ENCODE results near the gene PET117.
"Not testable (repeated sequence)": the region's sequence is repeated elsewhere in the genome, so short reads cannot be mapped to it uniquely, and the experiment has no call there.

PET117 gene, protein sequence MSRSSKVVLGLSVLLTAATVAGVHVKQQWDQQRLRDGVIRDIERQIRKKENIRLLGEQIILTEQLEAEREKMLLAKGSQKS

DNA sequence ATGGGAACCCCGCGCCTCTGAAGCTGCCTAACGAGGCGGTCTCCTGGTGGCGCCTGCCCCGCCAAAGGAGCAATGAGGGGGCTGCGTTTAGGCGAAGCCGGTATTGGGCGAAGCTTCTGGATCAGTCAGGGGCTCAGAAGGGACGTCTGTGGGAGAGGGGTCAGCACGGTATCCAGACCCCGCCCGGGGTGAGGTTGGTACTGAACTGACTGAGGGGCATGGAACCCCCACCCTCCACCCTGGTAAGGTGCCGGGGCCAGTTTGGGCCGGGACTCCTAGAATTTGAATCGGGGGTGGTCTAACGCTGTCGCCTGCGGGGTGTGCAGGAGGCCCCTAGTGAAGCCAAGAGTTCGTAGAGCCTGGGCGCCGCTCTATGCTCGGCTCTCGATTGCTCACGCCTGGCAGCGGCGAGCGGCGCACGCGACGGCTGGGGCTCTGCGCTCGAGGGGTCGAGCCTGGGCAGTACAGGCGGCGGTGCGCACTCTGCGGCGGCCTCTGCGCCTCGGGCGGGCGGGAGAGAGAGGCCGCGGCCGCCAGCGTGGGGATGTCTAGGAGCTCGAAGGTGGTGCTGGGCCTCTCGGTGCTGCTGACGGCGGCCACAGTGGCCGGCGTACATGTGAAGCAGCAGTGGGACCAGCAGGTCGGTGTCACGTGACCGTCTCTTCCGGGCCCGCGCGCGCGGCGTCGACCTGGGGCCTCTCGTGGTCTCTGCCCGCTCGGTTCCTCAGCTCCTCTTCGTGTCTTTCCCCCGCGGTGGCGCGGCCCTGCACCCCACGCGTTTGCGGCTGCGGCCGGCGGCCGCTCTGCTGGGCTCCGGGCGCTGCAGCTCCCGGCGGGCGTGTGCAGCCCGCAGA, at the start of gene PET117, which contains the start of gene KAT14:
Gene PET117, plus strand, starts transcription at position 452 of the 854 bp plus-strand sequence. Its CDS starts 93 bp downstream, at position 545.
Gene KAT14, plus strand, starts transcription at position 452 of the 854 bp plus-strand sequence. CDS start 4,798 bp downstream, outside the sequence.
- H3K9me3 ChIP-seq (ENCODE audit: control insufficient read depth, insufficient read depth, low read length) = no peaks in the 10 kb centered on the region
- peaks cover 2% of the 10 kb centered on the region; the same call in 1 of the 2 replicates for H3K36me3 ChIP-seq (ENCODE audit: control insufficient read depth, insufficient read depth, low read length)
- H3K27ac ChIP-seq (ENCODE audit: low read length) = no peak within 1 kb of the TSS
- WGBS (ENCODE audit: insufficient coverage, insufficient read length) = no CpG with 5 or more reads among the region's 87 CpGs
- H3K27me3 ChIP-seq (ENCODE audit: control insufficient read depth, insufficient read depth, low read length) = no peaks in the 10 kb centered on the region
- no peaks in the 10 kb centered on the region for H3K4me1 ChIP-seq (ENCODE audit: control insufficient read depth, insufficient read depth, low read length)
- DNase-seq (ENCODE audit: low read depth, low spot score) = peak; percentile 90
- peak within 1 kb of the TSS; percentile 87 for H3K4me3 ChIP-seq (ENCODE audit: low read length)

DNA sequence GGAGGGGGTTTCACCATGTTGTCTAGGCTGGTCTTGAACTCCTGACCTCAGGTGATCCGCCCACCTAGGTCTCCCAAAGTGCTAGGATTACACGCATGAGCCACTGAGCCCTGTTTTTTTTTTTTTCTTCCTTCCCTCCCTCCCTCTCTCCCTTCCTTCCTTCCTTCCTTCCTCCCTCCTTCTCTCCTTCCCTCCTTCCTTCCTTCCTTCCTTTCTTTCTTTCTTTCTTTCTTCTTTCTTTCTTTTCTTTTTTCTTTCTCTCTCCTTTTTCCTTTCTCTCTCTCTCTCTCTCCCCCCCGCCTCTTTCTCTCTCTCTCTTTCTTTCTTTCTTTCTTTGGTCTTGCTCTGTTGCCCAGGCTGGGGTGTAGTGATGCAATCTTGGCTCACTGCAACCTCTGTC, 49.4 kb upstream of the PET117 start:
- H3K4me3 ChIP-seq (ENCODE audit: low read length); H3K4me1 ChIP-seq (ENCODE audit: control insufficient read depth, insufficient read depth, low read length); H3K27me3 ChIP-seq (ENCODE audit: control insufficient read depth, insufficient read depth, low read length); H3K27ac ChIP-seq (ENCODE audit: low read length); H3K36me3 ChIP-seq (ENCODE audit: control insufficient read depth, insufficient read depth, low read length); H3K9me3 ChIP-seq (ENCODE audit: control insufficient read depth, insufficient read depth, low read length); DNase-seq (ENCODE audit: low read depth, low spot score): not testable (repeated sequence)
- no CpG with 5 or more reads among the region's 3 CpGs for WGBS (ENCODE audit: insufficient coverage, insufficient read length)

DNA sequence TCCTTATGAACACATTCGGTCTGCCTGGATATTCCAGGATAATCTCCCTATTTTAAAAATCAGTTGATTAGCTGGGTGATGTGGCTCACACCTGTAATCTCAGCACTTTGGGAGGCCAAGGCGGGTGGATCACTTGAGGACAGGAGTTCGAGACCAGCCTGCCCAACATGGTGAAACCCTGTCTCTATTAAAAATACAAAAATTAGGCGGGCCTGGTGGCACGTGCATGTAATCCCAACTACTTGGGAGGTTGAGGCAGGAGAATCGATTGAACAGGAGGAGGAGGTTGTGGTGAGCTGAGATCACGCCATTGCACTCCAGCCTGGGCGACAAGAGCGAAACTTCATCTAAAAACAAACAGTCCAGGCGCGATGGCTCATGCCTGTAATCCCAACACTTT, 48.8 kb upstream of the PET117 start:
- DNase-seq (ENCODE audit: low read depth, low spot score); H3K4me3 ChIP-seq (ENCODE audit: low read length); H3K9me3 ChIP-seq (ENCODE audit: control insufficient read depth, insufficient read depth, low read length); H3K4me1 ChIP-seq (ENCODE audit: control insufficient read depth, insufficient read depth, low read length); H3K36me3 ChIP-seq (ENCODE audit: control insufficient read depth, insufficient read depth, low read length); H3K27me3 ChIP-seq (ENCODE audit: control insufficient read depth, insufficient read depth, low read length); H3K27ac ChIP-seq (ENCODE audit: low read length): not testable (repeated sequence)
- WGBS (ENCODE audit: insufficient coverage, insufficient read length) = no CpG with 5 or more reads among the region's 11 CpGs

DNA sequence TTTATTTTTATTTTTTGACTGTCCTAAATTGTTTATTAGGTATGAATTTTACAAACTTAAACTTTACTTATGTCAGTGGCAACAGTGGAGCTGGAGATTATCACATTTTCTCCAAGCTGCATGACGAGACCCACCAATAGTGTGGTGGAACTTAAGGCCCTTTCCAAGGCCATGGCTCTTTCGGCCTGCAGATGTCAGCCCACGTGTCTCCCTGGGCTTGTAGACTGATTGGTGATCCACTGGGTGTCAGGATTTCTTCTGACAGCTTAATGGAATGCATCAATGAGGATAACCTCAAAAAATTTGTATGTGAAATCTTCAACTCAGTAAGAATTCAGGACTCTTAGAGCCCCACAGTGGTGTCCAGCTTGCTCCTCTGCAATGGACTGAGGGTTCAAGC, 47.6 kb upstream of the PET117 start:
- DNase-seq (ENCODE audit: low read depth, low spot score) = no peak
- H3K36me3 ChIP-seq (ENCODE audit: control insufficient read depth, insufficient read depth, low read length) = no peaks in the 10 kb centered on the region
- no CpG with 5 or more reads among the region's 3 CpGs for WGBS (ENCODE audit: insufficient coverage, insufficient read length)
- H3K4me1 ChIP-seq (ENCODE audit: control insufficient read depth, insufficient read depth, low read length) = peaks cover 1% of the 10 kb centered on the region; the same call in 1 of the 2 replicates
- H3K27ac ChIP-seq (ENCODE audit: low read length) = no peak overlapping the region
- H3K27me3 ChIP-seq (ENCODE audit: control insufficient read depth, insufficient read depth, low read length) = no peaks in the 10 kb centered on the region
- H3K9me3 ChIP-seq (ENCODE audit: control insufficient read depth, insufficient read depth, low read length) = no peaks in the 10 kb centered on the region
- no peak overlapping the region for H3K4me3 ChIP-seq (ENCODE audit: low read length)

DNA sequence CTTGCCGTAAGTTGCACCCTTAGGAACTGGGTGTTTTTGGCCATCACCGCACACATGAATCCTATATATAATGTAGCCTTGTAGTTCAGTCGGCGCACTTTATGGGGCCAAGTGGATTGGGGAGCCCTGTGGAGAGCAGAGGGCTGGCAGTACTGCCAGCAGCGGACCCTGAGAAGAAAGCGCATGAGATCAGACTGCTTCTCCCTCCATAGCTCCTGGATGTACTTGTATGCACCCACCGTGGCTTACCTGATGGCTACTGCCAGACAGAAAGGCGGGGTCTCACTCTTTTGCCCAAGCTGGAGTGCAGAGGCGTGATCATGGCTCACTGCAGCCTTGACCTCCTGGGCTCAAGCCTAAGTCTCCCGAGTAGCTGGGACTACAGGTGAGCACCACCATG, 47.2 kb upstream of the PET117 start:
- DNase-seq (ENCODE audit: low read depth, low spot score) = no peak
- Histone ChIP-seq H3K27me3 (ENCODE audit: control insufficient read depth, insufficient read depth, low read length) (no peaks in the 10 kb centered on the region), H3K4me3 (ENCODE audit: low read length) (no peak overlapping the region), H3K9me3 (ENCODE audit: control insufficient read depth, insufficient read depth, low read length) (no peaks in the 10 kb centered on the region), H3K36me3 (ENCODE audit: control insufficient read depth, insufficient read depth, low read length) (no peaks in the 10 kb centered on the region), H3K4me1 (ENCODE audit: control insufficient read depth, insufficient read depth, low read length) (peaks cover 1% of the 10 kb centered on the region; the same call in 1 of the 2 replicates), H3K27ac (ENCODE audit: low read length) (no peak overlapping the region)
- no CpG with 5 or more reads among the region's 10 CpGs for WGBS (ENCODE audit: insufficient coverage, insufficient read length)

DNA sequence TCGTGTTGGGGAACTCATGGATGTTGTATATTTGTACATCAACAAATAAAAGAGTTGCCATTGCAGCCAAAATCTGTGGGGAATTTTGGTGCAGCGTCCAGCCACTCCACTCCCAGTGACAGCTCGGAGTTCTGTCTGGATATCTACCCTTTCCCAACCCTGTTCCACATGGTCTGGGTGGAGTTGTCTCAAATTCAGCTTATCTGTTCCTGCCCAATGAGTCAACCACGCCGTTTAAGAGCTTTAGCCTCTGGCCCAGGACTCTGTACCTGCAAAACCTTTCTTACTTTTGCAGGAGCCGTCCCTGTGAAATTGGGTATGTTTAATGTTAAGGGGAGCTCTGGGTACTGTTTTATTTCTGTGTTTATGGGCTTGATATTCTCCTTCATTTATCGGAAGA, 46.0 kb upstream of the PET117 start:
- H3K27ac ChIP-seq (ENCODE audit: low read length) = no peak overlapping the region
- no peaks in the 10 kb centered on the region for H3K9me3 ChIP-seq (ENCODE audit: control insufficient read depth, insufficient read depth, low read length)
- H3K27me3 ChIP-seq (ENCODE audit: control insufficient read depth, insufficient read depth, low read length) = no peaks in the 10 kb centered on the region
- peaks cover 1% of the 10 kb centered on the region; the same call in 1 of the 2 replicates for H3K4me1 ChIP-seq (ENCODE audit: control insufficient read depth, insufficient read depth, low read length)
- no peaks in the 10 kb centered on the region for H3K36me3 ChIP-seq (ENCODE audit: control insufficient read depth, insufficient read depth, low read length)
- H3K4me3 ChIP-seq (ENCODE audit: low read length) = no peak overlapping the region
- no peak for DNase-seq (ENCODE audit: low read depth, low spot score)
- 100% methylated on average over 1 of the region's 7 CpGs for WGBS (ENCODE audit: insufficient coverage, insufficient read length)

DNA sequence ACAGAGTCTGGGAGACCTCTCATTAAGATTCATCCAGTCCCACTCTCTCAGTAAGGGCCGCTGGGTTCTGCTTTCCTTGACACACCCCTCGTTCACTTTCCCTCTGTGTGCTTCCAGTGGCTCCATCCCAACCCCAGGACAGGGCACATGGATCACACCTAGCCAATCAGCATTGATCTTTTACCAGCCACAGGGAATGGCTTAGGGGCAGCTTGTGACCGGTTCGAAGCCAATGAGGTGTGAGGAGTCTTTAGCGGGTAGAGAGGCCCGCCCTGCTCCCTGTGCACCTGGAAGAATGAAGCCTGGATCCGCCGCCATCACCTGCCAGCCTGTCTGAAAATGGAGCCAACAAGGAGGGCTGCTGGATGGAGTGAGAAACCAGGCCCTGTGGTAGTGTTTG, 44.8 kb upstream of the PET117 start:
- DNase-seq (ENCODE audit: low read depth, low spot score) = no peak
- no peaks in the 10 kb centered on the region for H3K9me3 ChIP-seq (ENCODE audit: control insufficient read depth, insufficient read depth, low read length)
- WGBS (ENCODE audit: insufficient coverage, insufficient read length) = no CpG with 5 or more reads among the region's 8 CpGs

DNA sequence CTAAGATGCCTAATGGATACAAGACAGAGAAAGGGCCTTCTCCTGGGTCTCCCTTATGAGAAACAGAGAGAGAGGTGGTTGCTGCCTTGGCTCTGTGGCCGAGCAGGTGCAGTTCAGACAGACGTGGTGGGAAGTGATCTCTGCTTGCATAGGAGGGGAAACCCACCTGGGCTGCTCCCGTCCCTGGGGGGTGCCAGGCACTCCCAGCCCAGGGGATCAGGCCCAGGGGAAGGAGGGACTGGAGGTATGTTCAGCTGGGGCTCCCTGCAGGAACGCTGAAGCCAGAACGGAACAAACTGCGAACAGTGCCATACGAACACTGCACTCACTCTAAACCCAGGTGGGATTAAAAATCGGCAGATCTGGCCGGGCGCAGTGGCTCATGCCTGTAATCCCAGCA, 44.3 kb upstream of the PET117 start:
- no CpG with 5 or more reads among the region's 10 CpGs for WGBS (ENCODE audit: insufficient coverage, insufficient read length)
- no peaks in the 10 kb centered on the region for H3K36me3 ChIP-seq (ENCODE audit: control insufficient read depth, insufficient read depth, low read length)
- no peak overlapping the region for H3K27ac ChIP-seq (ENCODE audit: low read length)

More for the DNA sequence above, 44.8 kb upstream of the PET117 start:
- H3K4me3 ChIP-seq (ENCODE audit: low read length) = no peak overlapping the region
- peaks cover 1% of the 10 kb centered on the region; the same call in 1 of the 2 replicates for H3K4me1 ChIP-seq (ENCODE audit: control insufficient read depth, insufficient read depth, low read length)
- no peaks in the 10 kb centered on the region for H3K36me3 ChIP-seq (ENCODE audit: control insufficient read depth, insufficient read depth, low read length)
- no peaks in the 10 kb centered on the region for H3K27me3 ChIP-seq (ENCODE audit: control insufficient read depth, insufficient read depth, low read length)
- H3K27ac ChIP-seq (ENCODE audit: low read length) = no peak overlapping the region

DNA sequence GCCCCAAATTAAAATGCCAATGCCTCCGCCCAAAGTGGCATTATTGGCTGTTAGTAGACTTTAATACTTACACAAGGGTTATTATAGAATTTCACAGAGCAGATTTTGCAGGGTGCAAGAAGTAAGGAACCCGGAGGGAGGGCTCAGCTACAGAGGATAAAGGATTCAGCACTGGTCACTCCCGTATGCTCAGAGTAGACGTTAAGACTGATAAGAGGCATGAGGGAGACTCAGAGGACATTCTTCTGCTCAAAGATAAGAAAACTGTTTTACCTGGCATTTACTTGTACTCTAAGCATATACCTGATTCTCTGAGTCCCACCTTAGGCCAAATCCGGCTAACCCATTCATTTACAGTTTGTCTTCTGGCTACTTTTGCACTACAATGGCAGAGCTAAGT, 43.5 kb upstream of the PET117 start:
- Histone ChIP-seq H3K36me3 (ENCODE audit: control insufficient read depth, insufficient read depth, low read length) (no peaks in the 10 kb centered on the region), H3K4me3 (ENCODE audit: low read length) (no peak overlapping the region), H3K27ac (ENCODE audit: low read length) (no peak overlapping the region), H3K4me1 (ENCODE audit: control insufficient read depth, insufficient read depth, low read length) (peaks cover 1% of the 10 kb centered on the region; the same call in 1 of the 2 replicates), H3K9me3 (ENCODE audit: control insufficient read depth, insufficient read depth, low read length) (no peaks in the 10 kb centered on the region), H3K27me3 (ENCODE audit: control insufficient read depth, insufficient read depth, low read length) (no peaks in the 10 kb centered on the region)
- no peak for DNase-seq (ENCODE audit: low read depth, low spot score)
- no CpG with 5 or more reads among the region's 5 CpGs for WGBS (ENCODE audit: insufficient coverage, insufficient read length)

More for the DNA sequence above, 44.3 kb upstream of the PET117 start:
- Histone ChIP-seq H3K4me1 (ENCODE audit: control insufficient read depth, insufficient read depth, low read length) (peaks cover 1% of the 10 kb centered on the region; the same call in 1 of the 2 replicates), H3K4me3 (ENCODE audit: low read length) (no peak overlapping the region), H3K9me3 (ENCODE audit: control insufficient read depth, insufficient read depth, low read length) (no peaks in the 10 kb centered on the region), H3K27me3 (ENCODE audit: control insufficient read depth, insufficient read depth, low read length) (no peaks in the 10 kb centered on the region)
- no peak for DNase-seq (ENCODE audit: low read depth, low spot score)

DNA sequence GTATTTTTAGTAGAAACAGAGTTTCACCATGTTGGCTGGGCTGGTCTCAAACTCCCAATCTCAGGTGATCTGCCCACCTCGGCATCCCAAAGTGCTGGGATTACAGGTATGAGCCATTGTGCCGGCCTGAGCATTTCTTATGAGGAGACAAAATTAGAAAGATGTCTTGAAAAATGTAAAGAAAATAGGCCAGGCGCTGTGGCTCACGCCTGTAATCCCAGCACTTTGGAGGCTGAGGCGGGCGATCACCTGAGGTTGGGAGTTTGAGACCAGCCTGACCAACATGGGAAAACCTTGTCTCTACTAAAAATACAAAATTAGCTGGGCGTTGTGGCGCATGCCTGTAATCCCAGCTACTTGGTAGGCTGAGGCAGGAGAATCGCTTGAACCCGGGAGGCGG, 37.1 kb upstream of the PET117 start:
- not testable (repeated sequence) for H3K36me3 ChIP-seq (ENCODE audit: control insufficient read depth, insufficient read depth, low read length); H3K9me3 ChIP-seq (ENCODE audit: control insufficient read depth, insufficient read depth, low read length); H3K27ac ChIP-seq (ENCODE audit: low read length); H3K27me3 ChIP-seq (ENCODE audit: control insufficient read depth, insufficient read depth, low read length); H3K4me1 ChIP-seq (ENCODE audit: control insufficient read depth, insufficient read depth, low read length); H3K4me3 ChIP-seq (ENCODE audit: low read length); DNase-seq (ENCODE audit: low read depth, low spot score)
- no CpG with 5 or more reads among the region's 11 CpGs for WGBS (ENCODE audit: insufficient coverage, insufficient read length)

Data from iPS DF 6.9 (cell line).